Loucy (cell line): ENCODE data around the gene TMEM52.
A peak's percentile ranks its signal among the peaks of the same experiment; 100 is the strongest.

ENCODE experiments used
- H2AFZ ChIP-seq: fragments of 200-600 bp; sonication (generic); 2 replicates; pipeline ENCODE4 v1.6.0; 2016; ENCODE audit warnings: antibody characterized with exemption, mild to moderate bottlenecking, low read length, moderate library complexity
- H3F3A ChIP-seq: fragments of 200-600 bp; 2 replicates; pipeline ENCODE4 v1.6.0; 2016; ENCODE audit warnings: antibody characterized with exemption, low read depth, mild to moderate bottlenecking
- H3K27me3 ChIP-seq: fragments of 200-600 bp; sonication (generic); 2 replicates; pipeline ENCODE4 v1.6.1; 2014; ENCODE audit warnings: low read length, mild to moderate bottlenecking; ENCODE audit not compliant: insufficient read depth, poor library complexity, severe bottlenecking
- H3K36me3 ChIP-seq: fragments of 200-600 bp; sonication (generic); 2 replicates; pipeline ENCODE4 v1.6.1; 2016; ENCODE audit warnings: low read length; ENCODE audit not compliant: insufficient read depth
- H3K4me1 ChIP-seq: fragments of 200-600 bp; sonication (generic); 2 replicates; pipeline ENCODE4 v1.5.1; 2014; ENCODE audit warnings: low read length, mild to moderate bottlenecking; ENCODE audit not compliant: insufficient read depth, poor library complexity, severe bottlenecking
- H3K4me2 ChIP-seq: fragments of 200-600 bp; sonication (generic); 2 replicates; pipeline ENCODE4 v1.6.0; 2014; ENCODE audit warnings: antibody characterized with exemption, low read length, low read depth, mild to moderate bottlenecking; ENCODE audit not compliant: poor library complexity, severe bottlenecking
- H3K4me3 ChIP-seq: fragments of 200-600 bp; sonication (generic); 2 replicates; pipeline ENCODE4 v1.5.1; 2014; ENCODE audit warnings: low read length, mild to moderate bottlenecking, mixed read lengths; ENCODE audit not compliant: poor library complexity, severe bottlenecking
- H3K79me2 ChIP-seq: fragments of 200-600 bp; sonication (generic); 2 replicates; pipeline ENCODE4 v1.6.1; 2014; ENCODE audit warnings: low read length; ENCODE audit not compliant: insufficient read depth
- H3K9ac ChIP-seq: fragments of 200-600 bp; sonication (generic); 2 replicates; pipeline ENCODE4 v1.6.0; 2014; ENCODE audit warnings: mild to moderate bottlenecking, low read depth, low read length, moderate library complexity; ENCODE audit not compliant: poor library complexity, severe bottlenecking
- H3K9me2 ChIP-seq: fragments of 200-600 bp; sonication (generic); replicated peaks from 2 replicates; pipeline ENCODE4 v1.6.1; 2016; ENCODE audit warnings: low read depth, low read length, mixed read lengths
- H3K9me3 ChIP-seq: fragments of 200-600 bp; sonication (generic); 2 replicates; pipeline ENCODE4 v1.6.1; 2014; ENCODE audit warnings: mild to moderate bottlenecking, antibody characterized with exemption, low read length, low read depth; ENCODE audit not compliant: insufficient read depth
- H4K20me1 ChIP-seq: fragments of 200-600 bp; sonication (generic); 2 replicates; pipeline ENCODE4 v1.6.0; 2014; ENCODE audit warnings: antibody characterized with exemption, low read length, mild to moderate bottlenecking; ENCODE audit not compliant: insufficient read depth, poor library complexity, severe bottlenecking
- EZH2phosphoT487 ChIP-seq: fragments of 200-600 bp; IDR thresholded peaks from 2 replicates; pipeline ENCODE4 v1.6.1; 2018; ENCODE audit warnings: antibody characterized with exemption, mild to moderate bottlenecking, moderate library complexity, borderline replicate concordance
- TF ChIP-seq, protein P1 (sequence below): fragments of 200-600 bp; sonication (generic); conservative IDR thresholded peaks from 2 replicates; pipeline ENCODE4 v1.5.1; 2014; ENCODE audit warnings: mild to moderate bottlenecking, antibody characterized with exemption, low read length

TMEM52 gene

DNA sequence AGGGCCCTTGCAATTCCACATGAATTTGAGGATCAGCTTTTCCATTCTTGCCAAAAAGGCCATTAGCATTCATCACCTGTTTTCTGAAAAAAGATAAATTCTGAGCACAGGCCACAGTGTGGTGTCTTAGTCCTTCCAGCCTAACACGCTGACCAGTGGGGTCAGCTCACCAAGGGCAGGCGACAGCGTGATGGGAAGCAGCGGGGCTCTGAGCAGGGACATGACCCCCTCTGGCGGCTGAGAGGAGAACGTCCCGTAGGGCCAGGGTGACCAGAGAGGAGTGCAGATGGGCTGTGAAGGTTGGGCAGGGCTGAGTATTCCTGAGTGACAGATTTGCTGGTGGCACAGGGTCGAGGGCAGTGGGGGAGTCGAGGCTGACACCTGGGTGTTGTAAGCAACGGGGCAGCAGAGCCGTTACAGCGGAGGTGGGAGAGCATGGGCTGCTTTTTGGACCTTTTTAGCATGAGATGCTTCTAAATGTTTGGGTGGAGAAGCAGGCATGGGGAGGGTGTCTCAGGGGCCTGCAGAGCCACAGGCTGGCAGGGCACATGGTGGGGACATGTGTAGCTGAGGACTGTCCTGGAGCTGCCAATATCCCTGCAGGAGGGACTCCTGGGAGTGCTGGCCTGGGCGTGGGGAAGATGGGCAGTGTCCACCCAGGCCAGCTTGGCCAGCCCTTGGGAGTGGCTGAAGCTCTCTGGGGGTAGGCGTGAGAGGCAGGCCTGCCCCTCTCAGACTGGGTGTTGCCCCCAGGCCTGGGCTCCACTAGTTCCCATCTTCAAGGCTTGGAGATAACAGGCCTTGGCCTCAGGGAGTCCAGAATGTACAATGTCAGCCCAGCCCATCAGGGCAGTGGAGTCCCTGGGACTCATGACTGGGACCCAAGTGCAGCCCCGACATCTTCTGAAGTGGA is 12.6 kb downstream of the TMEM52 start:
- no peak for TF ChIP-seq EZH2phosphoT487
- TF ChIP-seq, protein P1, sequence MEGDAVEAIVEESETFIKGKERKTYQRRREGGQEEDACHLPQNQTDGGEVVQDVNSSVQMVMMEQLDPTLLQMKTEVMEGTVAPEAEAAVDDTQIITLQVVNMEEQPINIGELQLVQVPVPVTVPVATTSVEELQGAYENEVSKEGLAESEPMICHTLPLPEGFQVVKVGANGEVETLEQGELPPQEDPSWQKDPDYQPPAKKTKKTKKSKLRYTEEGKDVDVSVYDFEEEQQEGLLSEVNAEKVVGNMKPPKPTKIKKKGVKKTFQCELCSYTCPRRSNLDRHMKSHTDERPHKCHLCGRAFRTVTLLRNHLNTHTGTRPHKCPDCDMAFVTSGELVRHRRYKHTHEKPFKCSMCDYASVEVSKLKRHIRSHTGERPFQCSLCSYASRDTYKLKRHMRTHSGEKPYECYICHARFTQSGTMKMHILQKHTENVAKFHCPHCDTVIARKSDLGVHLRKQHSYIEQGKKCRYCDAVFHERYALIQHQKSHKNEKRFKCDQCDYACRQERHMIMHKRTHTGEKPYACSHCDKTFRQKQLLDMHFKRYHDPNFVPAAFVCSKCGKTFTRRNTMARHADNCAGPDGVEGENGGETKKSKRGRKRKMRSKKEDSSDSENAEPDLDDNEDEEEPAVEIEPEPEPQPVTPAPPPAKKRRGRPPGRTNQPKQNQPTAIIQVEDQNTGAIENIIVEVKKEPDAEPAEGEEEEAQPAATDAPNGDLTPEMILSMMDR: peak; percentile 97
- Histone ChIP-seq H3K4me3 (no peak overlapping the region), H3K4me1 (peaks cover 10% of the 10 kb centered on the region), H2AFZ (peak overlapping the region; percentile 19; the same call in 1 of the 2 replicates), H3K36me3 (no peaks in the 10 kb centered on the region), H3K79me2 (no peaks in the 10 kb centered on the region), H3K27me3 (no peaks in the 10 kb centered on the region), H3K9ac (peak overlapping the region; percentile 58), H4K20me1 (no peaks in the 10 kb centered on the region), H3K4me2 (no peak overlapping the region), H3F3A (no peaks in the 10 kb centered on the region), H3K9me2 (no peaks in the 10 kb centered on the region), H3K9me3 (no peaks in the 10 kb centered on the region)

DNA sequence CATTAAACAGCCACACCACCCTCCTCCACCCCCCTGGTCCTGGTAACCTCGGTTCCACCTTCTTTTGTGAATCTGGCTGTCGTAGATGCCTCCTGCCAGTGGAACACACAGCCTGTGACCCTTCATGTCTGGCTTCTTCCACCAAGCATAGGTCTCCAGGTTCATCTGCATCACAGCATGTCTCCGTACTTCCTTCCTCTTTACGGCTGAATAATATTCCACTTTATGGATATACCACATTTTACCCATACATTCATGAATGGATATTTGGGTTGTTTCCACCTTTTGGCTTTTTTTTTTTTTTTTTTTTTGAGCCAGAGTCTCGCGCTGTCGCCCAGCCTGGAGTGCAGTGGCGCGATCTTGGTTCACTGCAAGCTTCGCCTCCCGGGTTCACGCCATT is 15.9 kb downstream of the TMEM52 start:
- H4K20me1 ChIP-seq: no peaks in the 10 kb centered on the region
- TF ChIP-seq, protein P1: no peak
- no peak for TF ChIP-seq EZH2phosphoT487
- no peak overlapping the region for H2AFZ ChIP-seq
- H3K36me3 ChIP-seq: no peaks in the 10 kb centered on the region
- H3K4me1 ChIP-seq: peaks cover 30% of the 10 kb centered on the region
- H3K9me2 ChIP-seq: no peaks in the 10 kb centered on the region
- no peaks in the 10 kb centered on the region for H3K27me3 ChIP-seq
- H3K4me2 ChIP-seq: no peak overlapping the region
- H3K9ac ChIP-seq: no peak overlapping the region
- no peaks in the 10 kb centered on the region for H3K79me2 ChIP-seq
- H3K9me3 ChIP-seq: no peaks in the 10 kb centered on the region
- H3F3A ChIP-seq: no peaks in the 10 kb centered on the region
- H3K4me3 ChIP-seq: no peak overlapping the region

DNA sequence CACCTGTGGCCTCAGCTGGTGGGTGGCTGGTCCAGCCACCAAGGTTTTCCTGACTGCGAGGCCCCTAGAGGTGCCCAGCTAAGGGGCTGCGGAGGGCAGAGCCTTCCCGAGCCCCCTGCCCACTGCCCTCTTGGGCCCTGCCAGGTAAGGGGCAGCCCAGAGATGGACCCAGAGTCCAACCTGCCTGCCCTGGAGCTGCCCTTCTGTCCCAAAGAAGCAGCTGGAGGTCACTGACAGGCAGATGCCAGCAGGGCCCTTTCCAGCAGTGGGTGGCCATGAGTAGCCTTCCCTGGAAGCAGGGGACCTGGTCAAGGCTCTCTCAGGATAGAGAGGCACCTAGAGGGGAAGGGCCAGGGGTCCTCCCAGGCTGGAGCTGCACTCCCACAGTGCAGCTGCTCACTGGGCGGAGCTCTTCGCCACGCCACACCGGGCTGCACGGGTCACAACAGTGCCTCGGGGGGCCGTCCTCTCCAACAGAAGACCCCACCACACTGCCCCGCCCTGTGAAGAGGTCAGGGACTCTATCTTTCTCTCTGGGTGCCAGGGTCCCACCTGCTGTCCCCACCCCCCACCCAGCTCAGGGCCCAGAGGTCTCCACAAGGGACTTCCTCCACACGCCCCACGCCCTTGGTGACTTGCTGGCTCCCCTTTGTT is 17.3 kb downstream of the TMEM52 start:
- Histone ChIP-seq H3F3A (no peaks in the 10 kb centered on the region), H3K79me2 (no peaks in the 10 kb centered on the region), H3K9me3 (no peaks in the 10 kb centered on the region), H3K27me3 (no peaks in the 10 kb centered on the region), H3K4me2 (no peak overlapping the region), H3K4me1 (peaks cover 37% of the 10 kb centered on the region), H3K4me3 (no peak overlapping the region), H3K9me2 (no peaks in the 10 kb centered on the region), H4K20me1 (no peaks in the 10 kb centered on the region), H2AFZ (no peak overlapping the region), H3K36me3 (no peaks in the 10 kb centered on the region), H3K9ac (peak overlapping the region; percentile 30)
- TF ChIP-seq EZH2phosphoT487: no peak
- TF ChIP-seq, protein P1: no peak
